Measurements from ENCODE around the gene ARPC4. TPM values are rescaled to one million over a fixed set of nuclear protein-coding genes. Genes with fewer than 3 reads are reported as not detected.

Gene ARPC4
- total RNA-seq, 2 donors from 2014 or later = 69.0 to 89.6 TPM

GRCh38 chr3:9828801-9829755 lies 36.2 kb downstream of the ARPC4 start:
- no peak for DNase-seq (ENCODE audit: low spot score)
- TF ChIP-seq CTCF (IDR thresholded peaks at IDR 0.05) = no peak
- peaks cover 19% of the 10 kb centered on the region for H3K36me3 ChIP-seq

DNA sequence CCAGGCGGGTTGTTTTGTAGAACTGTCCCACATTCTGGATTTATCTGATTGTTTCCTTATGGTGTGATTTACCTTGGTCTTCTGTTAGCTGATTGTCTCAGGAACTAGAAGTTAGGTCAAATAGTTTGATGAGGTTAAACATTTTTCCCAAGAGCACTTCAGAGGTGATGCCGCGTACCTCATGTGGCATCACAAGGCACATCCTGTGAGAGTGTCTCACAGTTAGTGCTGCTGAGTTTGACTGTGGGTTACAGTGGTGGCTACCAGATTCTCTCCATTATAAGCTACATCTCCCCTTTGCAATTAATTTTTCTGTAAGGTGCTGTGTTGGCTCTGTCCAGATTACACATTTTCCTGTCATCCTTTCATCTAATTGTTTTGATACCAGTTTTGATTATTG lies 38.4 kb downstream of the ARPC4 start:
- H3K36me3 ChIP-seq = peaks cover 28% of the 10 kb centered on the region
- H3K4me1 ChIP-seq = no peaks in the 10 kb centered on the region
- H3K27me3 ChIP-seq = no peaks in the 10 kb centered on the region
- H3K4me3 ChIP-seq = no peak overlapping the region
- H3K27ac ChIP-seq = no peak overlapping the region
- H3K9me3 ChIP-seq = no peaks in the 10 kb centered on the region
- no peak for DNase-seq (ENCODE audit: low spot score)
- no peak for TF ChIP-seq CTCF (IDR thresholded peaks at IDR 0.05)

More at GRCh38 chr3:9828801-9829755, 36.2 kb downstream of the ARPC4 start:
- Histone ChIP-seq H3K4me3 (no peak overlapping the region), H3K27me3 (no peaks in the 10 kb centered on the region), H3K4me1 (no peaks in the 10 kb centered on the region), H3K9me3 (no peaks in the 10 kb centered on the region), H3K27ac (no peak overlapping the region)

DNA sequence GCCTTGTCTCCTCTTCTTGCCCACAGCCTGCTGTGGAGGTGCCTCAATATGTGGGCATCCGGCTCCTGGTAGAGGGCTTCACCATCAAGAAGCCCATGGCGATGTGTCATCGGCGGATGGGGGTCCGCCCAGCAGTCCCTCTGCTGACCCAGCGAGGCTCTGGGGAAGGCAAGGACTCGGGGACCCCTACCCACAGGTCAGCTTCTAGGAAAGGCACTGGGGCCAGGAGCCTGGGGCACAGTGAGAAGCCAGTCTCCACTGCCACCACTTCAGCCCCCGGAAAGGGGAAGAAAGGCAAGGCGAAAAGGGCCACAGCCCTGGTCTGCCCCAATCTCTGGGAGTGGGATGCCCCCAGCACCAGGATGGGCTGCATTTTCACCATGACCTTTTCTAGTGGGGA lies 40.2 kb downstream of the ARPC4 start:
- Histone ChIP-seq H3K36me3 (peaks cover 28% of the 10 kb centered on the region), H3K4me3 (no peak overlapping the region), H3K27ac (no peak overlapping the region), H3K4me1 (no peaks in the 10 kb centered on the region), H3K27me3 (no peaks in the 10 kb centered on the region), H3K9me3 (no peaks in the 10 kb centered on the region)
- no peak for TF ChIP-seq CTCF (IDR thresholded peaks at IDR 0.05)
- no peak for DNase-seq (ENCODE audit: low spot score)

GRCh38 chr3:9834520-9835380 lies 41.9 kb downstream of the ARPC4 start:
- peaks cover 38% of the 10 kb centered on the region for H3K36me3 ChIP-seq
- no peak overlapping the region for H3K27ac ChIP-seq
- no peaks in the 10 kb centered on the region for H3K4me1 ChIP-seq
- H3K9me3 ChIP-seq = no peaks in the 10 kb centered on the region
- H3K4me3 ChIP-seq = no peak overlapping the region
- no peak for DNase-seq (ENCODE audit: low spot score)
- TF ChIP-seq CTCF (IDR thresholded peaks at IDR 0.05) = no peak
- H3K27me3 ChIP-seq = no peaks in the 10 kb centered on the region

GRCh38 chr3:9837701-9838582 lies 45.1 kb downstream of the ARPC4 start:
- DNase-seq (ENCODE audit: low spot score) = no peak
- Histone ChIP-seq H3K27ac (no peak overlapping the region), H3K27me3 (no peaks in the 10 kb centered on the region), H3K4me1 (peaks cover 0 to 4% of the 10 kb centered on the region in 2 donors), H3K9me3 (no peaks in the 10 kb centered on the region), H3K4me3 (no peak overlapping the region), H3K36me3 (peaks cover 43% of the 10 kb centered on the region)
- no peak for TF ChIP-seq CTCF (IDR thresholded peaks at IDR 0.05)
